CD4-positive, alpha-beta T cell treated with Interleukin-10 for 1 hour (primary cell): ENCODE measurements around the gene TRPM3.

ENCODE experiments used
- DNase-seq: peaks from one replicate; pipeline ENCODE4 v3.0.0-alpha.2; 2020

The TRPM3 gene

DNA sequence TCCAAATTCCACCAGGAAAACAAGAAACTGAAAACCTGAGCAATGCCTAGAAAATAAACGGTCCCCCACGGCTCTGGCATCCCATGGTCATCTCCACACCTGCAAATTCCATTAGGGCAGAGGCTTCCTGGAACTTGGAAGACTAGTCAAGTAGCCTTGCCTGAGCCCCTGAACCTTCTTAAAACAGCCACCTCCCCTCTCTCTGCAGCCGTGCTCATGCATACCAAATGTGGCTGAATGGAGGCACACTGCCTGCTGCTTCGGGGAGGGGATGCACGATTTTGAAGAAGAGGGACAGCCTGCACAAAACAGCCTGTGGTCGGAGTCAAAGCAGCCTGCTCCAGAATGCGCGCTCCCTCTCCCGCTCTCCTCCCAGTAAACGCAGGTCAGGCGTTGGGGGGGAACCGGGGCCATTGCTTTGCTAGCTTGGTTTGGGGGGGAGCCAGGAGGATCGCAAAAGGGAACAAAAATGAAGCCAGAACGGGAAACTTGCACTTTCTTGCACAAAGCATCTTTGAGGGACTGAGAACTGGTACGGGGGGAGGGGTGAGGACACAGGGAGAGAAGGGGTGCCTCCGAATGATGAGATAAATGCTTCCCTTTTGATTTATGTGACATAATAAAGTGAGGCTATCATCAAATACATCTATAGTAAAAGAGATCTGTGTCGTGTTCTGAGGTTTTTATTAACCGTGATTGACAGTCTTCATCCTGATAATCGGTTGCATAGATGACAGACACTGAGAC lies at the start of gene TRPM3:
Gene TRPM3 (minus strand): TSS at position 347 of the 747 bp plus-strand sequence. CDS start 267 bp downstream, at position 80.
- no peak for DNase-seq

DNA sequence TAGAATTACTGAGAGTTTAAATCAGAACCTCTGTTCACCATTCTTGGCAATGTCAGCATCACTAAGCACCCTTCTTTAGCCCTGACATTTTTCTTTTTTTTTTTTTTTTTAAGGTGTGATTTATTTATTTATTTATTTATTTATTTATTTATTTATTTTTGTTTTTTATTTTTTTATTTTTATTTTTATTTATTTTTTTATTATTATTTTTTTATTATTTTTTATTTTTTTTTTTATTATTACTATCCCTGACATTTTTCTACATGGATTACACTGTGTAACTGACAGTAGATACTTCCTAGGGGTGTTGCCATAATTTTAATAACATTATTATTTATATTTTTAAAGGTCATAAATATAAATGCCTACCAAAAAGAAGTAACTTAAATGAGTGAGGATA lies 47.0 kb upstream of the TRPM3 start:
- DNase-seq = no peak

DNA sequence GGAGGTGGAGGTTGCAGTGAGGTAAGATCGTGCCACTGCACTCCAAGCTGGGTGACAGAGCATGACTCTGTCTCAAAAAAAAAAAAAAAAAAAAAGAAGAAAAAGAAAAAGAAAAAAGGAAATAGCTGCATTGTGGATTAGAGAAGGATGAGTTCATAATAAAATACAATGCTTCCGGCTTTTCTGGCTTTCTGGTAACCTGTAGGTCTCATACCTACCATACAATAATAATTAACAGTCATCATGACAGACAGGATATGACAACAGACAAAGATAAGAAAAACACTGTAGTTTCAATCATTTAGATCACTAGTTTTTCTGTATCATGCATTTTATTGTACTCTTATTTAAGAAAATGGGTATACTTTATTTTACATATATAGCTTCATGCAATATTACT lies 40.7 kb upstream of the TRPM3 start:
- DNase-seq = no peak

DNA sequence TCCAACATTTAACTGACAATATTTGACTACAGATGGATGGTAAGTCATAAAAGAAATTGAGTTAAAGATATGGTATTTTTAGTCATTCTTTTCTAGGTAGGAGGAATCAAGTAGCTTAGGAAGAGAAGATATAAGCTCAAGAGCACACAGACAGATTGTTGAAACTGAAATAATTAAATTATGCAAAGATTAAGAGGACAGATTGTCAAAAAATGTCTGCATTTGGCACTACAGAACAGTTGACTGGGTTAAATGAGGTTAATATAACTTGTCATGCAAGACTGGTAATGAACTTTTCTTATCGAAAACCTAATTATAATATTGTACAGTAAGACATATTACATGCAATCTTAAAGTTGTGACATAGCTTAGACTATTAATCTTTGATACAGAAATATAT lies 36.3 kb upstream of the TRPM3 start:
- DNase-seq = no peak

DNA sequence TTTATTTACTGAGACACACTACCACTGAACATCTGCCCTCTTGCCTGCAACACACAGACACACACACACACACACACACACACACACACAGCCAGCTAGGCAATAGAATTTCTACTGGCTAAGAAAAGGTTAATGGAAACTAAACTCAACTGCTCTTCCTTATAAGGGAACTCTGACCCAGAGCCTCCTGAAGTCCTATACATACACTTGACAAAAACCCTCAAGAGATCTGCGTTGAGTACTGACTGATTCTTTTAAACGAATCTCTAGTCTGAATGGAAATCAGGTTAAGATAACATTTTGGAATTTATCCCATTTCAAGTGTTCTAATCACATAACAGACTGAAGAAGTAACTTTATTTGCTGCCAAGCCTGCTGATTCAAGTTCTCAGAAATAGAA lies 25.9 kb upstream of the TRPM3 start:
- DNase-seq = no peak

DNA sequence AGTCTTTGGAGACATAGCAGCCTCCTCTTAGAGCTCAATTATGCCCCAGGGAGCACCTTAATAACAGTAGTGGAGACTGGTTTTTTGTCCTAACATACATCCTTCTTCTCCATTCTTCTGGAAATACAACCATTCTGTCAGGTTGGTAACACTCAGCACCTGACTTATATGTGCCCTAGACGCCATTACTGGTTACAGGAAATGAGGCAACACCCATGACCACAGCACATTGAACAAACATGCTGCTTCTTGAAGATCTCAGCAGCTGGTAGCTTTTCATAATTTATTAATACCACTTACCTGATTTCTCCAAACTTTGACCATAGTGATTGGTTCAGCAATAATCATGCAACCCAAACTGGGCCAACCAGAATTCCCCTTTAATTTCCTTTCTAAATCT lies 25.1 kb upstream of the TRPM3 start:
- DNase-seq = no peak

DNA sequence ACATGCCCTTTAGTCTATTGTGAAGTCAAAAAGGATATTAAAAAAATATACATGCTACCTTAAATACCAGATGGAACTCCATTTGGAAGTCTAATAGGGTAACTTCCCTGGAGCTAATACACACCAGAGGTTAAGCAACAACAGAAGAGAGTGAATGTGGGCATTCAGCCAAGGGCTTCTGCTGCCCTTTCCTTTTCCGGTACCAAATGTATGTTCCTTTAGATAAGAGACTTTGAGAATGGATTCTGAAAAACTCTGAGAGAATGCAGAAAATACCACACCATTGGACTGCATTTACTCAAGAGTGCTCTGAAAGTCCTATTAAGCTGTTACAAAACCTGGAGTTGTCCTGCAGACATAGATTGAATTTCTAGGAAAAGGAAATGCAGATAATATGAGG lies 23.8 kb upstream of the TRPM3 start:
- no peak for DNase-seq

DNA sequence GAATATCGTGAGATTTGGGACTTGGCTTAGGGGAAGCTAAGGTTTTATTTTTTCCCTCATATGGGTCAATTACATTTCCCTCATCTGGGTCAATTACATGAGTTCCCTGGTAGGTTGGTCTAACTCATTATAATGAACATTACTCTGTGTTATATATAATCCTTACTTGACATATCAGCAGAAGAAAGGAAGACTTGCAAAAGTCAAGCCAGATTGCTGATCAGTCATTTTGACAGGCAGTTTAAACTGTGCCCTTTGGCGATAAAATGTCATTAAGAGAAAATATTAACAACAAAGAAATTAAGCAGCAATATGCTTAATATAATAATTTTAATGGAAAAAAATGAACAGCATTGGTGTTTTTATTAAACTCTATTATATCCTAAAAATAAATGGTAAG lies 23.1 kb upstream of the TRPM3 start:
- DNase-seq = no peak

DNA sequence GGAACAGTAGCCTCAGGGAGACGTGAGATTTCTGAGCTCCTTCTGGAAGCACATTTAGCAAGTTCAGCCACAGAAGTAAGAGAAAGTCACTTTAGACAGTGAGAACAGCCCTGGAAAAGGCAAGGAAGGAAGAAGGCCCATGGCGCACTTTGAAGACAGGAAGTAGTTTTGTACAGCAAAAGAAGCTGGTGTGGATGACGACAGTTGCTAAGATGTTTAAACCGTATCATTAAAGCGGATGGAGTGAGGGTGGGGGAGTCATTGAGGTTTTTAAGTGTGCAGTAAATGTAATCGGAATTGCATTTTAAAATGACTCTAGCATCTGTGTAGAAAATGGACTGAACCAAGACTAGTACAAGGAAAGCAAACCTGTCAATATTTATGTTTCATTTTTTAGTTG lies 15.3 kb upstream of the TRPM3 start:
- DNase-seq = no peak

DNA sequence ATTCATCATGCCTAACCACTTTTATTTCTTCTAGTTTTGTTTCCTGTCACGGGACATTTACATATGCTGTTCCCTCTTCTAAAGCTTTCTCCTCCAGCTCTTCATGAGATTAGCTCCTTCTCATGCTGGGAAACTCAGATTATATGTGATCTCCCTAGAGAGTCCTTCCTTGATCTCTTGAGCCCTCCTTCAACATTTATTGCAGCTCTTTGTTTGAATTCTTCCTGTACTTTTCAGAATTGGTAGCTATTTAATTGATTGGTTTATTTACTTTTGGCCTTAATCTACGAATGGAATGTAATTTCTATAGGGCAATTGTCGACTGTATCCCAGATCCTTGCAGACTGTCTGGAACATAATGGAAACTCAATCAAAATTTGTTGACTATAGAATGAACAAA lies 9.7 kb upstream of the TRPM3 start:
- no peak for DNase-seq

DNA sequence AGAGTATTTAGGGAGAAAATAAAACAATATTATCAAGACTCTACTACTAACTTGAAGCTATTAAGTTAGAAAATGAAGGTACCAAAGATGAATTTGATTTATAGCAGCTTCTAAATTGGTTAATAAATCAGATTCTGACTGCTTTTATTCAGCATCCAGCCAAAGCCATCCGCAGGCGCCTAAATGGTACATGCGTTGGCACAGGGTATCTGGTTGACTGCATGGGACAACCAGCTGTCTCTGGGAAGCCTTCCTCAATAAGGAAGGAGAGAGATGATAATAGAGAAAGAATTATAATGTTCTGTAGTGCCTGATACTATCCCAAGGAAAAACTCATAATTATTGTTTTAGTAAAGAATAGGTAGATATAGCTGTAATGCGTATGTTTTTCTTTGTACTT lies 9.1 kb upstream of the TRPM3 start:
- DNase-seq = no peak

DNA sequence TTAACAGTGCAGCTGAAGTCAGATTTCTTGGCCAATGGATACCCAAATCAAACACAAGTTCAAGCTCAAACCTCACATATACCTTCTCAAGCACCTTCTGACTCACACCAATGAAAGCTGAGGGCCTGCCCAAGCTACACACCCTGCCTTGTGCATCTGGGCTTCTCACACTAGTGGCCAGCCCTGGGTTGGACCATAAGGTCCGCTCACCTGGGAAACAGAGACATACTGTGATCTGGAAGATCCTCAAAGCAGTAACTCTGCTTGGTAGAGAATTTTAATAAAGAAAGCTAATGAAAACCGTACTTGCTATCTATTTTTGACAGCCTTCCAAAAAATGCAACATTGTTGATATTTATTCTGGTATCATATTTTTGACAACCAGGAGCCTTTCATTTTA lies 7.4 kb upstream of the TRPM3 start:
- no peak for DNase-seq

DNA sequence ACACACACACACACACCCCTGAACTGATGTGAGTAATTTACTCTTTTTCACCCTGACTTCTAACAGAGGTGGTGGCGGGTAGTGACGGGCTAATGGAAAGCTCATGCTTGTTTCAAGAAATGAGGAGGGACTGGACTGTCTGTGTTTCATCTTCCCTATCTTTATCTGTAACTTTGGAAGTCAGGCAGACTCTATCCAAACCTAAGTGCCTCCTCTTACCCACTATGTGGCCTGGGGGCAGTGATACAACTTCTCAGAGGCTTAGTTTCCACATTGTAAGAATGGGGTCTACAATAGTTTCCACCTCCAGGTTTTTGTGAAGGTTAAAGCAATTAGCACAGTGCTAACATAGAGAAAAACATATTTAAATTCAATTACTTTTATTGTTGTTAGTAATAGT lies 5.9 kb upstream of the TRPM3 start:
- no peak for DNase-seq

DNA sequence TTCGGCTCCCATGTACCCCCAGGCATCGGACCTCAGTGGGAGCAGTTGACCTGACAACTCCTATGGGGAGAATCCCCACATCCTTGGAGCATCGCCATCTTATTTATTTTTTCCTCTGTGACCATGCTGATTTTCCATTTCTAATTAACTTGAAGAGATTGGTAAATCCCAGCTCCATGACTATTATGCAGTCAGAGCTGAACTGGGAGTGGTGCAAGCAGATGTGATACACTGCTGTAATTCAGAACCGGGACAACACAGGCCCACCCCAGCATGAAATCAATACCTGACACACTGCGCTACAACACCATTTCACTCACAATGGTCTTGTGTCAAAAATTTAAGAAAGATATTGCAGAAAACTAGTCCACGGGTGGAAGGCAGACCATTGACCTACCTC lies 1.0 kb upstream of the TRPM3 start:
- no peak for DNase-seq

DNA sequence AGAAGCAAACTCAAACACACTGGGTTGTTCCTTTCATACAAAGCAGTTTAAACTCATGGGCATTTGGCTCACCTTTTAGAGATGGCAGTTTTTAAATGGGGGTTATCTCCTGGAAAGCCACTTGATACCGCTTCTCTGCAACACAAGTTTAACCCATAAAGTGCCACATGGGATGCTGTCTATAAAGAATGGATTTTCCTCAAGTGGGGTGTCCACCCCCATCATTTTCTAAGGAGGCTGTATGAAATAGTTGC lies 528 bp upstream of the TRPM3 start:
- no peak for DNase-seq

DNA sequence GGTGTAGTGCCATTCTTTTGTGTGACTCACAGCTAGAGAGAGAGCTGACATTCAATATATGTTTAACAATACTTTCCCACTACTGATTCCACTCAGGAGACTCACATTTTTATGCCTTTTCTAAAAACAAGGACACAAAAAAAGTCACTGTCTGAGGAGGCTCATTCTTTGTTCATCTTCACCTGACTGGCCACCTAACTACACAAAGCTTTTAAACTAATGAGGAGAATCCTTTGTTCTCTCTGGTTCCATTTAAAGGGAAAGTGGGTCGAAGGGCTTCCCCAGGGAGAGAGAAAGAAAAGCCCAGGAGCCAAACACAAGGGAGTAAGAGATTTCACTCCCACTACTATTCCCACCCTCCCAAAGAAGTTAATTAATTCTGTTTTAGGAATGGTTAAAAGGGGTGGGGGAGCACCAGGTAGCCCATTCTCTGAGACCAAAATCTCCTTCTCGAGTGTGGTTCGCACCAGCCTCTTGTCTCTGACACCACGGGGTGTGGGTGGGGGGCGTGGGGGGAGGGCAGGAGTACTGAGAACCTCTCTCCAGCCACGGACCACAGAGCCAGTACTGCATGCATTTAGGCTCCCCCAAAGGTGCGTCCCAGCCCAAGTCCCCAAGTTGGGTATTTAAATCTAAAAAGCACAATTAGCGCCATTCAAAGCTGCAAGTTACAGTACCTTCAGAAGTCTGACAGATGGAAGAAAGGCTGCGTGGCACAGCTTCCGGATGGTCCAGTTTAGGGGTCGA lies 747 bp downstream of the TRPM3 start:
- no peak for DNase-seq

DNA sequence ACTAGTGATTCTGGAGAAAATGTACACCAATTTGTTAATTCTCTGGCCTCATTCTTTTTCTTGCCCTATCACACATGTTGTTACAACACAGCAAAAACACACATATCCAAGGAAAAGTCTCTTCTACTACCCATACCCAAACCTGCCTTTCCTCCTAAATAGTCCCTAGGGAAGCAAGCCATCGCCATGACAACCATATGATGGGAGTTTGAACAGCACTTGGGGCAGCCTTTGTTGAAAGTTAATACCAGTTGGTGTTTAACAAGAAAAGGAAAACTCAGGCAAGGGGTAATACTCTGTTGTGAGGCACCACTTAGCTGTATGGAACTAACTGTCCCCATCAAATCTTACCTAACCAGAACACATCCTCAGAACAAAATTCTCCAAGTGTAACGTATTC lies 1.7 kb downstream of the TRPM3 start:
- DNase-seq = no peak

DNA sequence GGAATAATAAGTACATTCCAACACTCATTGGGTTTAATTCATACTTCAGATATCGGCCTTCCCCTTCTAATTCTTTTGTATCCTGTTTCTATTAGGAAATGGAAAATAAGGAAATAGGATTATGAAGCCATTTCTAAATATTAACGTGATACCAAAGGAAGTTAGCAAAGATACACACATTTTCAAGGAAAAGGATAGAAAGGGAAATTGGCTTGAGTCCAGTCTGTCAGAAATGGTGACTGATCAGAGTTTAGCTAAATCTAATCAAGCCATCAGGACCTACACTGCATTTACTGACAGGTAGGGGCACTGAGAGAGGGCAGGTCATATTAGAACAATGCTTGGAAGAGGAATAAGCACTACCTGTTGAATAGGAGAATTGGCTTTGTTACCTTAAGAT lies 3.1 kb downstream of the TRPM3 start:
- no peak for DNase-seq

DNA sequence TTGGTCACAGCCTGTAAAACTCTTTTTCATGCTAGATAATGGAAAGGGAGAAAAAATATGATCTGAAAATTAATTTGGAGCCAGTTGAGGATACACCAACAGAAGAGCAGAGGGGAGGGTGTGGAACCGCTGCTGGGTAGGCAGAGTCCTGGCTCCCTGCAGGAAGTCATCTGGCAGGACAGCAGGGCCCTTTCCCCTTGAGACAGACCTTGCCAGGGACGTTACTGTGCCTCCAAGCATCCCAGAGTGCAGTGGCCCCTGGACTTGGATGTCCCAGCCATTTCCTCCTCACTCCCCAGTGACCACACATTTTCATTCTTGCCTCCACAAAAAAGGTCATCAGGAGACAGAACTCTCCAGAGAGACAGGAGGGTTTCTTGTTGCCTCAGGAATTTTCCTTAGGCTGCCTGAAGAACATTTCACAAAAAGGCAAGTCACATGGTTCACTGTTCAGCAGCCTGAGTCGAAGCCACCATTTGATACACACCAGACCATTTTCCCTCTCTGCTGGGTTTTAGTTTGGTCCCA lies 5.9 kb downstream of the TRPM3 start:
- no peak for DNase-seq

DNA sequence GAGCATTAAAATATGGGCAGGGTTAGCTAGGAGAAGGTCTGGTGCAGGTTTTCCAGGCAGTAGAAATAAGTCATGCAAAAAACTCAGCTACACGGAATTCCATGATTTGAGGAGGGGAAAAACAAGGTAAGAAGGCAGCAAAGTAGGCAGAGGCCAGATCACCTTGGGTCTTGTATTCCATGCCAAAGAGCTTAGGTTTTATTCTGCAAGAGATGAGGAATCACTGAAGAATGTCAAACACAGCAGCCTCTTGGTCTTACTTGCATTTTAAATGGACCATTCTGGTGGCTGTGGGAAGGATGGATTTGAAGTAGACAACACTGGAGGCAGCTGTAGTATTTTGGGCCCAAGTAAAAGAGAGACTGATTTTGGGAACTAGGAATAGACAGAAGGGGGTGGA lies 8.6 kb downstream of the TRPM3 start:
- no peak for DNase-seq

DNA sequence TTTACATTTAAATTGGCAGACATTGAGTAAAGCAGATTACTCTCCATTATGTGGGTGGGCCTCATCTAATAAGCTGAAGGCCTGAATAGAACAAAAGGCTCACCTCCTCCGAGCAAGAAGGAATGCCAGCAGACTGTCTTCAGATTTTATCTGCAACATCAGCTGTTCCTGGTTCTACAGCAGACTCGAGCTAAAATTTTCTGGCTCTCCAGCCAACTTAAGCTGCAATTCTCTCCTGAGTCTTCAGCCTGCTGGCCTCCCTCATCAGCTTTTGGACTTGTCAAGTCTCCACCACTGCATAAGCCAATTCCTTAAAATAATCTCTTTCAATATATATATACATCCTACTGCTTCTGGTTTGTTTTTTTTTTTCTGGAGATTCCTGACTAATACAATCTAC lies 12.5 kb downstream of the TRPM3 start:
- no peak for DNase-seq

DNA sequence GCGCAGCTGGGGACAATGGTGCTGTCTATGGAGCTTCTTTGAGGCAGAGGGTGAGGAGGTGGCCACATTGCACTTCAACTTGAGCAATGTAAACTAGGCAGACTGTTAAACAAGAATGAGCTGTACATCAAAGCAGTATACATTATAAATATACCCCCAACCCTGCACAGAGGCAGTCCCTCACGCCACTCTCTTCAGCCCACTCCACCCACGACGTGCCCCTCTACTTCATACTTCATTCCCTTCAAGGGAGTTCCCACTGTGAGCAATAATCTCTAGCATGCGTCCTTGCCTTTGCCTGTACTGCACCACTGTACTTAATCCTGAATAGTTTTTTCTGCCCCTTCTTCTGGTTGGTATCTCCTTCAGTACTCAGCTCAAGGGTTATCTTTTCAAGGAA lies 14.4 kb downstream of the TRPM3 start:
- DNase-seq = no peak

DNA sequence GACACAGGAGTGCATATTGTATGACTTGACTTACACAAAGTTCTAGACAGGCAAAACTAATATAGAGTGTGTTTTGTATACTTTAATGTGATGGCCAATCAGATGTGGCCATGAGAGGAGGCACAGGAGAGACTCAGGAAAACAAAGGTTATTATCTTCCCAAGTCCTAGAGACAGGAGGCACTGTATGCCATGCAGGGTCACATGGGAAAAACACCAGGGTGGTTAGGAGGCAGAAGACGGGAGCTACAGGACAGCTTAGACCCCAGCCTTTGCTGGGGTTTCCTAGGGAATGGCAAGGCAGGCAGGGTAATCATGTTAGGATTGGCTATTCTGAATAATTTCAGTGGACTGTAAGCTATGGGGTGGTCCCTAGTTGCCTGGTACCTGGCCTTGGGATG lies 16.2 kb downstream of the TRPM3 start:
- DNase-seq = no peak

DNA sequence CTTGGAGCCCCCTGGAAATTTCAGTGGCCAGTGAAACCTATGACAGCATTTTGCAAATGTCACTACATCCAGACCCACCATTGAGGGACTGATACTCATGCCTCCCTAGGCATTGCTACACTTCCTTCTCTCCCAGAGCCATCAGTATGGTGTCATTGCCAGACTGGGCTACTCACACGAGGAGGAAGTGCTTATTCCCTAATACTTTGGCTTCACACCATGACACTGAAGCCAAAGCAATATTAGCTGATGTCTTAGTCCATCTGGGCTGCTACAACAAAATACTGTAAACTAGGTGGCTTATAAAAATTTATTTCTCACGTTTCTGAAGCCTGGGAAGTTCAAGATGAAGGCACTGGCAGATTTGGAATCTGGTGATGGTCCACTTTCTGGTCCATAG lies 22.6 kb downstream of the TRPM3 start:
- no peak for DNase-seq

DNA sequence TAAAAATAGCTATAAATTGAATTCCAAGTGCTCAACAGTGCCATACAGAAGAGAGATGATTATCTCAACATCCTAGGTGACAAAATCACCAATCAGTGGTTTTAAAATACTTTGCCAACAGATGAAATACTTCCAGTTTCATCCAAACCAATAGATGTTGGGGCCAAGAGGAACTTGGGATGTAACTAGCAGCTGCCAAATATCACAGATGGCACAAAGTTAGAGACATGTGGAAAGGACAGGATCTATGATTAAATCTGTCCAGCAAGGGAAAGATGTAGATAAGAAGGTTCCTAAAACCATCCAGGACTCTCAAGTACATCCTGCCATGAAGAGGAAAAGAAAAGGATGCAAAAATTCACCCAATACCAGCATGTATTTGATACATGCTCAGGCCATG lies 23.8 kb downstream of the TRPM3 start:
- no peak for DNase-seq
